Thyroid gland (tissue), 4 donors: ENCODE measurements around the gene KLC3. TPM values are rescaled to one million over a fixed set of nuclear protein-coding genes. Genes with fewer than 3 reads are reported as not detected.
"Not testable (repeated sequence)": the region's sequence is repeated elsewhere in the genome, so short reads cannot be mapped to it uniquely, and the experiment has no call there.

Experiments used
- DNase-seq, 2 donors: peaks; one replicate each; pipeline ENCODE4 v3.0.0-alpha.2; 2019
- H3K27ac ChIP-seq, 3 donors: fragments of 200-600 bp; sonication (generic); 1 replicate in 2 of 3; 2 replicates in 1 of 3; pipeline ENCODE4 v1.5.1; 2016 to 2019; ENCODE audit warnings: mild to moderate bottlenecking in 1 of 3, moderate library complexity in 1 of 3
- H3K27me3 ChIP-seq: fragments of 200-600 bp; sonication (generic); one replicate; pipeline ENCODE4 v1.5.1; 2019
- H3K36me3 ChIP-seq, 2 donors: fragments of 200-600 bp; sonication (generic); one replicate each; pipeline ENCODE4 v1.5.1; 2016 to 2019
- H3K4me1 ChIP-seq, 2 donors: fragments of 200-600 bp; sonication (generic); one replicate each; pipeline ENCODE4 v1.5.1; 2017 to 2019
- H3K4me3 ChIP-seq, 3 donors: fragments of 200-600 bp; sonication (generic); replicated peaks in 1 of 3; 1 replicate in 2 of 3; 2 replicates in 1 of 3; pipeline ENCODE4 v1.5.1; 2016; ENCODE audit warnings: mild to moderate bottlenecking in 1 of 3
- H3K9me3 ChIP-seq: fragments of 200-600 bp; sonication (generic); one replicate; pipeline ENCODE4 v1.5.1; 2017
- CTCF ChIP-seq, 6 experiments: fragments of 200-600 bp in 3 of 6; fragments of 450-650 bp in 3 of 6; sonication (generic) in 3 of 6; IDR thresholded peaks; one replicate each; pipeline ENCODE4 v1.5.1; 2016 to 2019; ENCODE audit warnings: antibody characterized with exemption in 6 of 6, mild to moderate bottlenecking in 2 of 6, inconsistent platforms in 1 of 6, moderate library complexity in 1 of 6
- POLR2A ChIP-seq, 2 donors: fragments of 450-650 bp; IDR thresholded peaks; one replicate each; pipeline ENCODE4 v1.6.1; 2017; ENCODE audit warnings: antibody characterized with exemption in 2 of 2, mild to moderate bottlenecking in 2 of 2, moderate library complexity in 1 of 2
- whole genome bisulfite sequencing, 2 donors: methylation state at CpG; one replicate each; pipeline ENCODE4 v1.1.5; 2017; 5-methylcytosine and 5-hydroxymethylcytosine counted together
- intact Hi-C: fragments of 100-400 bp; cut with DNase I; formaldehyde crosslinking; loops from one replicate; pipeline ENCODE4 v1.15.1; 2023
- total RNA-seq, 4 donors: library from RNA; depleted of rRNA; stranded (reverse); fragments of >200 nt; gene quantifications; one replicate each; pipeline ENCODE4 v1.2.3, GENCODE V29; 2016

Gene KLC3
- total RNA-seq, 4 donors from 2014 or later = 0.45 to 1.2 (median 0.83) TPM

DNA sequence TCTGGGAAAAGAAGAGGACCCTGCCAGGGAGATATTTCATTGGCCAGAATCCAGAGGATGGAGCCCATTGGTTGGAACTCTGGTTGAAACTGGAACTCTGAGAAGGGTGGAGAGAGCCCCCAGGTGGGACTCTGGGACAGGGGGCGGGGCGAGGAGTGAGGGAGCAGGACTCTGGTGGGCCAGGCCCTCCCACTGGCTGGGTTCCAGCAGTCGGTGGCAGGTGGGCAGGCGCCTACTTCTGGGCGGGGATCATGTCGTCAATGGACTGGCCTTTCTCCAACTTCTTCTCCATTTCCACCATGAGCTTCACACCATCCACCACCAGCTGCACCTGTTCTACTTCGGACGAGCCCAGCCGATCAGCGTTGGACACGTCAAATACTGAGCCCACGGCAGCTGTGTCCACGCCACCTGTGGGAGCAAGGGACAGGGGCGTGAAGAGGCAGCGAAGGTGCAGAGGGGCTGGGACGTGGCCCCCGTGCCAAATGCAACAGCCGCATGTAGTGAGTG, 34.0 kb upstream of the KLC3 start:
- no peak for TF ChIP-seq POLR2A (IDR thresholded peaks at IDR 0.05)
- no peak for TF ChIP-seq CTCF (IDR thresholded peaks at IDR 0.05)

DNA sequence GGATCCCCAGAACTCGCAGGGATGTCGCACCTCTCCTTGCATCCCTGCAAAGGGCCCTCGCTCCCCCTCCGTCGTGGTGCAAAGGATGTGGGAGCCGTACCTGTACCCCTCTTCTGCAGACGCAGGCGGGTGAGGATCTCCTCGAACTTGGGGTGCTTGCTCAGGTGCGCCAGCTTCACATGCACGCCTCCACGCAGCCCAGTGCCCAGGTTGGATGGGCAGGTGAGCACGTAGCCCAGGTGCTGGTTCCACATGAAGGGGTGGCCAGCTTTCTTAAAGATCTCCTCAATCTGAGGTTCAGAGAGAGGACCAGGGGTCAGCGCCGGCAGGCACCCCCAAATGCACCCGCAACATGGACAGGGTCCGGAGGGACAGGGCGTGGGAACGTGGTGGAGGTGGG, 33.2 kb upstream of the KLC3 start:
- no peaks in the 10 kb centered on the region for H3K36me3 ChIP-seq
- TF ChIP-seq POLR2A (IDR thresholded peaks at IDR 0.05) = no peak
- TF ChIP-seq CTCF (IDR thresholded peaks at IDR 0.05) = no peak
- no peak overlapping the region for H3K27ac ChIP-seq
- no peaks in the 10 kb centered on the region for H3K4me1 ChIP-seq
- H3K4me3 ChIP-seq = no peak overlapping the region
- 87 to 96% methylated on average over 9 to 15 of the region's 19 CpGs for WGBS, 2 donors
- no peaks in the 10 kb centered on the region for H3K27me3 ChIP-seq
- intact Hi-C loops = no loop called here
- no peak for DNase-seq
- H3K9me3 ChIP-seq = no peaks in the 10 kb centered on the region

More for the DNA sequence above, 34.0 kb upstream of the KLC3 start:
- Histone ChIP-seq H3K4me3 (no peak overlapping the region), H3K4me1 (no peaks in the 10 kb centered on the region), H3K27ac (no peak overlapping the region), H3K27me3 (no peaks in the 10 kb centered on the region), H3K36me3 (no peaks in the 10 kb centered on the region), H3K9me3 (no peaks in the 10 kb centered on the region)
- 63 to 67% methylated on average over 17 of the region's 18 CpGs for WGBS, 2 donors
- intact Hi-C loops = no loop called here
- DNase-seq = no peak

- H3K36me3 ChIP-seq, H3K4me1 ChIP-seq, DNase-seq, H3K4me3 ChIP-seq, intact Hi-C loops, H3K27ac ChIP-seq, H3K9me3 ChIP-seq, H3K27me3 ChIP-seq: not testable (repeated sequence)
- WGBS, 2 donors = 91 to 94% methylated on average over 7 to 8 of the region's 8 CpGs
These were observed 31.2 kb upstream of the KLC3 start for GRCh38 chr19:45309322-45309721.

- intact Hi-C loops = no loop called here
- DNase-seq = no peak
- Histone ChIP-seq H3K27ac (no peak overlapping the region), H3K4me1 (no peaks in the 10 kb centered on the region), H3K9me3 (no peaks in the 10 kb centered on the region), H3K36me3 (no peaks in the 10 kb centered on the region), H3K4me3 (no peak overlapping the region), H3K27me3 (no peaks in the 10 kb centered on the region)
- 32 to 63% methylated on average over 13 to 16 of the region's 18 CpGs for WGBS, 2 donors
- no peak for TF ChIP-seq CTCF (IDR thresholded peaks at IDR 0.05)
- no peak for TF ChIP-seq POLR2A (IDR thresholded peaks at IDR 0.05)
These were observed 28.9 kb upstream of the KLC3 start for GRCh38 chr19:45311621-45312020.

- H3K36me3 ChIP-seq, H3K4me3 ChIP-seq, H3K27me3 ChIP-seq, DNase-seq, H3K4me1 ChIP-seq, H3K9me3 ChIP-seq, H3K27ac ChIP-seq, intact Hi-C loops: not testable (repeated sequence)
- WGBS, 2 donors = 51 to 69% methylated on average over 14 of the region's 14 CpGs
These were observed 28.3 kb upstream of the KLC3 start for GRCh38 chr19:45312285-45312684.

- H3K27ac ChIP-seq = no peak overlapping the region
- H3K4me3 ChIP-seq = no peak overlapping the region
- no peaks in the 10 kb centered on the region for H3K27me3 ChIP-seq
- no peak for TF ChIP-seq CTCF (IDR thresholded peaks at IDR 0.05)
- no peak for TF ChIP-seq POLR2A (IDR thresholded peaks at IDR 0.05)
- 82 to 83% methylated on average over 8 of the region's 8 CpGs for WGBS, 2 donors
- H3K36me3 ChIP-seq = no peaks in the 10 kb centered on the region
- H3K4me1 ChIP-seq = no peaks in the 10 kb centered on the region
- no peaks in the 10 kb centered on the region for H3K9me3 ChIP-seq
- DNase-seq = no peak
- intact Hi-C loops = no loop called here
These were observed 25.8 kb upstream of the KLC3 start for GRCh38 chr19:45314708-45315245.
